HepG2 (cell line): ENCODE measurements around the gene SLC39A1. TPM values are rescaled to one million over a fixed set of nuclear protein-coding genes. Genes with fewer than 3 reads are reported as not detected.

Experiments used
- EED ChIP-seq: sonication (generic); formaldehyde crosslinking; IDR thresholded peaks from 2 replicates; pipeline ENCODE4 v1.5.0; 2020; ENCODE audit warnings: mild to moderate bottlenecking, missing genetic modification reagents
- GATAD1 ChIP-seq: IDR thresholded peaks from 2 replicates; pipeline ENCODE4 v1.6.1; 2016; ENCODE audit warnings: missing genetic modification reagents, missing compliant biosample characterization
- HNF4G ChIP-seq, 2 experiments: sonication (generic) in 1 of 2; formaldehyde crosslinking in 1 of 2; IDR thresholded peaks; 2 replicates each; pipeline versions ENCODE4 v1.4.0 to v1.6.1; 2011 to 2020; ENCODE audit warnings: borderline replicate concordance in 2 of 2, low read depth in 2 of 2, mild to moderate bottlenecking in 2 of 2, low read length in 1 of 2, missing genetic modification reagents in 1 of 2, moderate library complexity in 1 of 2
- JDP2 ChIP-seq: sonication (generic); formaldehyde crosslinking; IDR thresholded peaks from 2 replicates; pipeline ENCODE4 v1.8.1; 2022; ENCODE audit warnings: missing genetic modification reagents, borderline replicate concordance
- KDM5B ChIP-seq: sonication (generic); formaldehyde crosslinking; IDR thresholded peaks from 2 replicates; pipeline ENCODE4 v1.4.0; 2020; ENCODE audit warnings: missing genetic modification reagents, mild to moderate bottlenecking, borderline replicate concordance
- NR2C2 ChIP-seq: sonication (generic); formaldehyde crosslinking; IDR thresholded peaks from 2 replicates; pipeline ENCODE4 v1.4.0; 2020; ENCODE audit warnings: missing genetic modification reagents, mild to moderate bottlenecking, moderate library complexity, borderline replicate concordance
- SP4 ChIP-seq: sonication (generic); formaldehyde crosslinking; IDR thresholded peaks from 2 replicates; pipeline ENCODE4 v1.8.1; 2023; ENCODE audit warnings: mild to moderate bottlenecking, missing genetic modification reagents
- SUZ12 ChIP-seq: fragments of 150-350 bp; IDR thresholded peaks from 2 replicates; pipeline ENCODE4 v1.6.1; 2014; ENCODE audit warnings: low read depth, low read length
- TBX2 ChIP-seq: sonication (generic); formaldehyde crosslinking; IDR thresholded peaks from 2 replicates; pipeline ENCODE4 v1.5.0; 2020; ENCODE audit warnings: missing genetic modification reagents, mild to moderate bottlenecking, borderline replicate concordance
- ZC3H4 ChIP-seq: sonication (generic); formaldehyde crosslinking; IDR thresholded peaks from 2 replicates; pipeline ENCODE4 v1.4.0; 2020; ENCODE audit warnings: missing genetic modification reagents, borderline replicate concordance
- ZMYM4 ChIP-seq: sonication (generic); formaldehyde crosslinking; IDR thresholded peaks from 2 replicates; pipeline ENCODE4 v1.8.1; 2023; ENCODE audit warnings: mild to moderate bottlenecking, missing genetic modification reagents
- polyA plus RNA-seq, 8 experiments: library from polyadenylated mRNA; depleted of rRNA in 3 of 8; stranded (reverse) in 7 of 8; unstranded in 1 of 8; fragments of >200 nt; fragmentation: Illumina TruSeq in 4 of 8; extraction: Trizol in 4 of 8; gene quantifications; 2 replicates each; pipeline versions ENCODE4 v1.2.1 to v1.2.3, GENCODE V29; 2011 to 2016; ENCODE audit warnings: low read depth in 4 of 8, missing spikeins in 1 of 8, mixed read lengths in 1 of 8; ENCODE audit not compliant: insufficient read depth in 1 of 8
- total RNA-seq, 5 experiments: library from RNA; depleted of rRNA; stranded (reverse); fragments of >200 nt; fragmentation: Illumina TruSeq; extraction: Trizol; gene quantifications; 2 replicates each; pipeline ENCODE4 v1.2.3, GENCODE V29; 2016; ENCODE audit warnings: low read depth in 1 of 5
- TF ChIP-seq, protein P1 (sequence below): sonication (generic); formaldehyde crosslinking; IDR thresholded peaks from 2 replicates; pipeline ENCODE4 v1.9.0; 2021; ENCODE audit warnings: mild to moderate bottlenecking, missing genetic modification reagents
- TF ChIP-seq, protein P2 (sequence below): sonication (generic); formaldehyde crosslinking; IDR thresholded peaks from 2 replicates; pipeline ENCODE4 v1.4.0; 2020; ENCODE audit warnings: missing genetic modification reagents, borderline replicate concordance
- TF ChIP-seq, protein P3 (sequence below): IDR thresholded peaks from 2 replicates; pipeline ENCODE4 v1.6.1; 2016; ENCODE audit warnings: missing compliant biosample characterization, missing genetic modification reagents, borderline replicate concordance
- TF ChIP-seq, protein P4 (sequence below): sonication (generic); formaldehyde crosslinking; IDR thresholded peaks from 2 replicates; pipeline ENCODE4 v1.9.0; 2022; ENCODE audit warnings: missing genetic modification reagents, mild to moderate bottlenecking, borderline replicate concordance

SLC39A1 gene
- total and polyA plus RNA-seq, 2 of the 13 experiments (the other 11 are each of a cell fraction or from before 2014, with no cell fraction given), result 71.2 to 78.4 TPM

DNA sequence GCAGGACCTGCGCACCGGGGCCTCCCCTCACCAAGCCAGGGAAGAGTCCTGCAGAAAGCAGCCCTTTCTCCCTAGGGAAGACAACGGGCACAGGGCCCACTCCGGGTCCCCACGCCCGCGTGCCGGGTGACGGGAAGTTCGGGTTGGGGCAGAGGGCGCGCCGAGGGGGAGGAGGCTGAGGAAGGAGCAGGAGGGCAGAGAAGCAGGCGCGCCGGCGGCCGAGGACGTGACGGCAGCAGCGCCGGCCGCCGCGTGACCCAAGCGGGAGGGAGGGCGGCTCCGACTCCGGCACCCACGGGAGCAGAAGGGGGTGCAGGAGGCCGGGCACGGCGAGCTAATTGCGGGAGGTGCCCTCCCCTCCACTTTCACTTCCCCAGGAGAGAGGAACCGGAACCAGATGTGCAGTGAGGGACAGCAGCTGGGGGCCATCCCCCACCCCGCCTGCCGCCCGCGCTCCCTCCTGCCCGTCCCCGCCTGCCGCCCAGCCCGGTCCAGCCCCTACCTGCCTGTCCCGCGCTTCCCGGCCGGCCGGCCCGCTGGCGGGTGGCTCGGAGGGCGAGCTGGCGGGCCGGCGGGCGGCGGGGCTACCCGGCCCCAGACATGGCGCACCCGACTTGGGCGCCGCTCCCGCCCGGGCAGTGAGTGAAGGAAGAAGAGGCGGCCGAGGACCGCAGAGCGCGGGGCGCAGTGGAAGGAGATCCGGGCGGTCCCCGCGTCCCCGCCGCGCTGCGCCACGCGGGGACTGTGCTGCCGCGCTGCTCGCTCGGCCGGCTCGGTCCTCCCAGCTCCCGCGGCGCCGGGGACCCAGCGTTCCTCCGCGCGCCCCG lies 17.3 kb downstream of the SLC39A1 start (continued):
- TF ChIP-seq, protein P1, sequence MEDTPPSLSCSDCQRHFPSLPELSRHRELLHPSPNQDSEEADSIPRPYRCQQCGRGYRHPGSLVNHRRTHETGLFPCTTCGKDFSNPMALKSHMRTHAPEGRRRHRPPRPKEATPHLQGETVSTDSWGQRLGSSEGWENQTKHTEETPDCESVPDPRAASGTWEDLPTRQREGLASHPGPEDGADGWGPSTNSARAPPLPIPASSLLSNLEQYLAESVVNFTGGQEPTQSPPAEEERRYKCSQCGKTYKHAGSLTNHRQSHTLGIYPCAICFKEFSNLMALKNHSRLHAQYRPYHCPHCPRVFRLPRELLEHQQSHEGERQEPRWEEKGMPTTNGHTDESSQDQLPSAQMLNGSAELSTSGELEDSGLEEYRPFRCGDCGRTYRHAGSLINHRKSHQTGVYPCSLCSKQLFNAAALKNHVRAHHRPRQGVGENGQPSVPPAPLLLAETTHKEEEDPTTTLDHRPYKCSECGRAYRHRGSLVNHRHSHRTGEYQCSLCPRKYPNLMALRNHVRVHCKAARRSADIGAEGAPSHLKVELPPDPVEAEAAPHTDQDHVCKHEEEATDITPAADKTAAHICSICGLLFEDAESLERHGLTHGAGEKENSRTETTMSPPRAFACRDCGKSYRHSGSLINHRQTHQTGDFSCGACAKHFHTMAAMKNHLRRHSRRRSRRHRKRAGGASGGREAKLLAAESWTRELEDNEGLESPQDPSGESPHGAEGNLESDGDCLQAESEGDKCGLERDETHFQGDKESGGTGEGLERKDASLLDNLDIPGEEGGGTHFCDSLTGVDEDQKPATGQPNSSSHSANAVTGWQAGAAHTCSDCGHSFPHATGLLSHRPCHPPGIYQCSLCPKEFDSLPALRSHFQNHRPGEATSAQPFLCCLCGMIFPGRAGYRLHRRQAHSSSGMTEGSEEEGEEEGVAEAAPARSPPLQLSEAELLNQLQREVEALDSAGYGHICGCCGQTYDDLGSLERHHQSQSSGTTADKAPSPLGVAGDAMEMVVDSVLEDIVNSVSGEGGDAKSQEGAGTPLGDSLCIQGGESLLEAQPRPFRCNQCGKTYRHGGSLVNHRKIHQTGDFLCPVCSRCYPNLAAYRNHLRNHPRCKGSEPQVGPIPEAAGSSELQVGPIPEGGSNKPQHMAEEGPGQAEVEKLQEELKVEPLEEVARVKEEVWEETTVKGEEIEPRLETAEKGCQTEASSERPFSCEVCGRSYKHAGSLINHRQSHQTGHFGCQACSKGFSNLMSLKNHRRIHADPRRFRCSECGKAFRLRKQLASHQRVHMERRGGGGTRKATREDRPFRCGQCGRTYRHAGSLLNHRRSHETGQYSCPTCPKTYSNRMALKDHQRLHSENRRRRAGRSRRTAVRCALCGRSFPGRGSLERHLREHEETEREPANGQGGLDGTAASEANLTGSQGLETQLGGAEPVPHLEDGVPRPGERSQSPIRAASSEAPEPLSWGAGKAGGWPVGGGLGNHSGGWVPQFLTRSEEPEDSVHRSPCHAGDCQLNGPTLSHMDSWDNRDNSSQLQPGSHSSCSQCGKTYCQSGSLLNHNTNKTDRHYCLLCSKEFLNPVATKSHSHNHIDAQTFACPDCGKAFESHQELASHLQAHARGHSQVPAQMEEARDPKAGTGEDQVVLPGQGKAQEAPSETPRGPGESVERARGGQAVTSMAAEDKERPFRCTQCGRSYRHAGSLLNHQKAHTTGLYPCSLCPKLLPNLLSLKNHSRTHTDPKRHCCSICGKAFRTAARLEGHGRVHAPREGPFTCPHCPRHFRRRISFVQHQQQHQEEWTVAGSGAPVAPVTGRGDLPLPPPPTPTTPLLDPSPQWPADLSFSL, result 0 out of 2 replicates have a peak, but pooled peaks have one; percentile 20
- TF ChIP-seq NR2C2 (CRISPR knock-in tag) (peak; percentile 69; the same call in 1 of the 2 replicates), ZC3H4 (CRISPR knock-in tag) (no peak), HNF4G (IDR thresholded peaks at IDR 0.05; ENCODE audit: borderline replicate concordance, low read depth, low read length) (peak; percentile 5), HNF4G (CRISPR knock-in tag; IDR thresholded peaks at IDR 0.05; ENCODE audit: borderline replicate concordance, low read depth) (no peak), KDM5B (peak; percentile 56; the same call in 1 of the 2 replicates), ZMYM4 (CRISPR knock-in tag) (peak; percentile 37; the same call in 1 of the 2 replicates), JDP2 (no peak), SUZ12 (no peak), SP4 (peak; percentile 57), TBX2 (CRISPR knock-in tag) (peak; percentile 65; the same call in 1 of the 2 replicates), EED (CRISPR knock-in tag) (0 out of 2 replicates have a peak, but pooled peaks have one; percentile 22), GATAD1 (CRISPR knock-in tag) (peak; percentile 55; the same call in 1 of the 2 replicates)
- TF ChIP-seq, protein P2, sequence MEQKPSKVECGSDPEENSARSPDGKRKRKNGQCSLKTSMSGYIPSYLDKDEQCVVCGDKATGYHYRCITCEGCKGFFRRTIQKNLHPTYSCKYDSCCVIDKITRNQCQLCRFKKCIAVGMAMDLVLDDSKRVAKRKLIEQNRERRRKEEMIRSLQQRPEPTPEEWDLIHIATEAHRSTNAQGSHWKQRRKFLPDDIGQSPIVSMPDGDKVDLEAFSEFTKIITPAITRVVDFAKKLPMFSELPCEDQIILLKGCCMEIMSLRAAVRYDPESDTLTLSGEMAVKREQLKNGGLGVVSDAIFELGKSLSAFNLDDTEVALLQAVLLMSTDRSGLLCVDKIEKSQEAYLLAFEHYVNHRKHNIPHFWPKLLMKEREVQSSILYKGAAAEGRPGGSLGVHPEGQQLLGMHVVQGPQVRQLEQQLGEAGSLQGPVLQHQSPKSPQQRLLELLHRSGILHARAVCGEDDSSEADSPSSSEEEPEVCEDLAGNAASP, result 0 out of 2 replicates have a peak, but pooled peaks have one; percentile 35
- TF ChIP-seq, protein P3, sequence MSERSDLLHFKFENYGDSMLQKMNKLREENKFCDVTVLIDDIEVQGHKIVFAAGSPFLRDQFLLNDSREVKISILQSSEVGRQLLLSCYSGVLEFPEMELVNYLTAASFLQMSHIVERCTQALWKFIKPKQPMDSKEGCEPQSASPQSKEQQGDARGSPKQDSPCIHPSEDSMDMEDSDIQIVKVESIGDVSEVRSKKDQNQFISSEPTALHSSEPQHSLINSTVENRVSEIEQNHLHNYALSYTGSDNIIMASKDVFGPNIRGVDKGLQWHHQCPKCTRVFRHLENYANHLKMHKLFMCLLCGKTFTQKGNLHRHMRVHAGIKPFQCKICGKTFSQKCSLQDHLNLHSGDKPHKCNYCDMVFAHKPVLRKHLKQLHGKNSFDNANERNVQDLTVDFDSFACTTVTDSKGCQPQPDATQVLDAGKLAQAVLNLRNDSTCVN, result peak; percentile 46; the same call in 1 of the 2 replicates
- TF ChIP-seq, protein P4, sequence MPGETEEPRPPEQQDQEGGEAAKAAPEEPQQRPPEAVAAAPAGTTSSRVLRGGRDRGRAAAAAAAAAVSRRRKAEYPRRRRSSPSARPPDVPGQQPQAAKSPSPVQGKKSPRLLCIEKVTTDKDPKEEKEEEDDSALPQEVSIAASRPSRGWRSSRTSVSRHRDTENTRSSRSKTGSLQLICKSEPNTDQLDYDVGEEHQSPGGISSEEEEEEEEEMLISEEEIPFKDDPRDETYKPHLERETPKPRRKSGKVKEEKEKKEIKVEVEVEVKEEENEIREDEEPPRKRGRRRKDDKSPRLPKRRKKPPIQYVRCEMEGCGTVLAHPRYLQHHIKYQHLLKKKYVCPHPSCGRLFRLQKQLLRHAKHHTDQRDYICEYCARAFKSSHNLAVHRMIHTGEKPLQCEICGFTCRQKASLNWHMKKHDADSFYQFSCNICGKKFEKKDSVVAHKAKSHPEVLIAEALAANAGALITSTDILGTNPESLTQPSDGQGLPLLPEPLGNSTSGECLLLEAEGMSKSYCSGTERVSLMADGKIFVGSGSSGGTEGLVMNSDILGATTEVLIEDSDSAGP (CRISPR knock-in tag), result 0 out of 2 replicates have a peak, but pooled peaks have one; percentile 39
